HUES6 (cell line): ENCODE measurements around the gene PRRT1.

Experiments
- H3K27ac ChIP-seq: 2 replicates; pipeline ENCODE4 v1.7.0; 2013; ENCODE audit warnings: low read depth, mild to moderate bottlenecking, low read length, inconsistent platforms
- H3K27me3 ChIP-seq: 2 replicates; pipeline ENCODE4 v1.6.1; 2013; ENCODE audit warnings: low read length; ENCODE audit not compliant: control insufficient read depth, insufficient read depth
- H3K36me3 ChIP-seq: 2 replicates; pipeline ENCODE4 v1.6.1; 2013; ENCODE audit warnings: low read length; ENCODE audit not compliant: control insufficient read depth, insufficient read depth
- H3K4me1 ChIP-seq: 2 replicates; pipeline ENCODE4 v1.6.1; 2013; ENCODE audit warnings: low read length; ENCODE audit not compliant: control insufficient read depth, insufficient read depth
- H3K4me3 ChIP-seq: 2 replicates; pipeline ENCODE4 v1.5.1; 2013; ENCODE audit warnings: low read depth, low read length
- H3K9ac ChIP-seq: one replicate; pipeline ENCODE4 v1.6.1; 2013; ENCODE audit warnings: mild to moderate bottlenecking, low read length
- H3K9me3 ChIP-seq: 2 replicates; pipeline ENCODE4 v1.6.1; 2013; ENCODE audit warnings: low read depth, low read length; ENCODE audit not compliant: control insufficient read depth, insufficient read depth

PRRT1 gene

DNA sequence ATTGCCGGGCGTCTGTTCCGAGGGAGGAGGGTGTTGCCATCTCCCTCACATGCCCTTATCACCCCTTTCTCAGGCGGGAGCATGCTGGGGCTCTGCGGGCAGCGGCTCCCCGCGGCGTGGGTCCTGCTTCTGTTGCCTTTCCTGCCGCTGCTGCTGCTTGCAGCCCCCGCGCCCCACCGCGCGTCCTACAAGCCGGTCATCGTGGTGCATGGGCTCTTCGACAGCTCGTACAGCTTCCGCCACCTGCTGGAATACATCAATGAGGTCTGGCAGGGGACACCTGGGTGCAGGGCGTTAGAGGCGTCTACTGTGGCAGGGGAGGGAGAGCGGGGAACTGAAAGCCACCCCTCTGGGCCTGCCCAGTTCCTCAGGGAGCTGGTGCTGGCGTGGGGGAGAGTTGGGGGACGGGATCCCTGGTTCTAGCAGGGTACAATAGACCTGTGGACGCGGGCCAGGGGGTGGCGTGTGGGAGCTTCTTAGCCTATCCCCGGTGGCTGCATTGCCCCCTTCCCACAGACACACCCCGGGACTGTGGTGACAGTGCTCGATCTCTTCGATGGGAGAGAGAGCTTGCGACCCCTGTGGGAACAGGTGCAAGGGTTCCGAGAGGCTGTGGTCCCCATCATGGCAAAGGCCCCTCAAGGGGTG, 2.9 kb upstream of the PRRT1 start:
- Histone ChIP-seq H3K9ac (peak overlapping the region; percentile 91), H3K27me3 (peaks cover 28% of the 10 kb centered on the region), H3K27ac (peak overlapping the region; percentile 26; the same call in 1 of the 2 replicates), H3K9me3 (no peaks in the 10 kb centered on the region), H3K4me3 (peak overlapping the region; percentile 86), H3K4me1 (peaks cover 28% of the 10 kb centered on the region), H3K36me3 (peaks cover 25% of the 10 kb centered on the region)

DNA sequence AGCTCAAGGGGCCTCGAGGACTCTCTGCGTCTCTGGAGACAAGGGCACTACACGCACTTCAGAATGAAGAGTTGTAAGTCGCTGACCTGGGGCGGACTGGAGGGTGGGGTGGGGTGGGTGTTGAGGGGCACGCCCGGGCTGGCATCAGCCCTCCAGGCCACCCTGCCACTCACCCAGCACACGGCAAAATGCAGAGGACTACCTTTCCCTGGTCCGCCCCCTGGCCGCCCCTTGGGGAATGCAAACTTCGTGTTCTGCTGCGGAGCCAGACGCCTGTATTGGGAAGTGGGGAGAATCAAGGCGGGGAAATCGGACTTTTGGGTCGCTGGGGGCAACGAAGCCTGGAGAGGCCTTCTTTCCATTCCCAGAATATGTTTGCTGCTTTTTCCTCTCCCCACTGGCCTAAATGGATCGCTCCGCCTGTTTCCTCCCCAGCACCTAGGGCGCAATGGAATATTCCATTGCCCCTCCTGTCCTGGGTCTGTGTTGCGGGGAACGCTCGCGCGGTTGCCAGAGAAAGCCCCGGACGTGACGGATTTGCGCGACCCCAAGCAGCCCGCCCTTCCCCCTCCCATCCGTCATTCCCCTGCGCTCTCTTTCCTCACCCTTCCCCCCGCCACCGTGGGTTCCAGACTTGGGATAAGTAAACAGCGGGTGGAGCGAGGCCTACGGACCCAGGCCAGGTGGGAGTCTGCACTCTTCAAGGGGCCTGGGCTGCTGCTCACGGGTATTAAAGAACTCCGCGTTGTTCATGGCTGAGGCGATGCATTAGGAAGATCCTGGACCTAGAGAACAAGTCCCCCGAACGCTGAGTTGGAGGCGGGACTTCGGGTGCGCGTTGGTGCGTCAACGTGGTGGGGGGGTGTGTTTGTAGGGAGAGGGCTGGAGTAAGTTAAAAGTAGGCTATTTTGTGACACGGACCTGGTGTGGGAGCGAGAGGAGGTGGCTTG, 2.1 kb upstream of the PRRT1 start, which contains the start of gene PPT2:
Gene PPT2, plus strand, starts transcription at position 578 of the 950 bp plus-strand sequence. CDS start 454 bp downstream, outside the sequence.
- H3K9ac ChIP-seq = peak within 1 kb of the TSS; percentile 91
- H3K27ac ChIP-seq = peak within 1 kb of the TSS; percentile 72; the same call in 1 of the 2 replicates
- no peaks in the 10 kb centered on the region for H3K9me3 ChIP-seq
- peaks cover 25% of the 10 kb centered on the region for H3K36me3 ChIP-seq
- H3K4me3 ChIP-seq = peak within 1 kb of the TSS; percentile 86
- peaks cover 30% of the 10 kb centered on the region for H3K4me1 ChIP-seq
- peaks cover 36% of the 10 kb centered on the region for H3K27me3 ChIP-seq

DNA sequence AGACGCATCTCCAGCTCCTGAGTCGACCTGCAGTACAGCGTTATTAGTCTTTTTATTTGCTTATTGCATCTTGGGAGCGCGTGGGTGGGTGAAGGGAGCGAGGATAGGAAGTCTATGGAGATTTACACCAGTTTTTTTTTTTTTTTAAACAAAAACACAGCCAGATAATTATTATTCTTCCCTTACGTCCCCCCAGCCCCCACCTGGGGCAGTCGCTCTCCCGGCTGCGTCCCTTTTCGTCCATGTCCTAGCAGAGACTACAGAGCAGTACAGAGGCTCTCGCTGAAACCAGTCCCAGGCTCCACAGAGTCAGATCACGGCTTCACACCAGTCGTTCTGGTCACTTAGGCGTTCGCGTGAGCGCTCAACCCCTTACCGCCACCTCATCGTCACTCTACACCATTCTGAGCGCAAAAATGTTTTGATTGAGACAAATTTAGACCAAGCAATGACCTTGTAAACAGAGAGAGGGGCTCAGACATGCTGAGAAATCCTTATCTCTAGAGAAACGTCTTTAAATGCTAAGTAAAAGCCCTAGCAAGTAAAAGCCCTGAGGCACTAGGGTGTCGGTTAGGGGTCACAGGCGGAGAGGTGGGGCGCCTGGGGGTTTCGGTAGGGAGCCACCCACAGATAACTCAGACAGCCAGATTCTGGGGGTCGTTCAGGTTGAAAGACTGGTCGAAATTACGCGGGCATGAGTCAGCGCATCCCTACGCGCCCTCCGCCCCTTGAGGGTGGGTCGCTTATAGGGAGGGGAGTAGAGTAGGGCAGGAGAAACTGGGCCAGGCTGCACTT, 1.2 kb upstream of the PRRT1 start:
- Histone ChIP-seq H3K4me1 (peaks cover 30% of the 10 kb centered on the region), H3K9ac (peak overlapping the region; percentile 91), H3K27me3 (peaks cover 36% of the 10 kb centered on the region), H3K27ac (peak overlapping the region; percentile 48; the same call in 1 of the 2 replicates), H3K36me3 (peaks cover 17% of the 10 kb centered on the region), H3K9me3 (no peaks in the 10 kb centered on the region), H3K4me3 (peak overlapping the region; percentile 86)

DNA sequence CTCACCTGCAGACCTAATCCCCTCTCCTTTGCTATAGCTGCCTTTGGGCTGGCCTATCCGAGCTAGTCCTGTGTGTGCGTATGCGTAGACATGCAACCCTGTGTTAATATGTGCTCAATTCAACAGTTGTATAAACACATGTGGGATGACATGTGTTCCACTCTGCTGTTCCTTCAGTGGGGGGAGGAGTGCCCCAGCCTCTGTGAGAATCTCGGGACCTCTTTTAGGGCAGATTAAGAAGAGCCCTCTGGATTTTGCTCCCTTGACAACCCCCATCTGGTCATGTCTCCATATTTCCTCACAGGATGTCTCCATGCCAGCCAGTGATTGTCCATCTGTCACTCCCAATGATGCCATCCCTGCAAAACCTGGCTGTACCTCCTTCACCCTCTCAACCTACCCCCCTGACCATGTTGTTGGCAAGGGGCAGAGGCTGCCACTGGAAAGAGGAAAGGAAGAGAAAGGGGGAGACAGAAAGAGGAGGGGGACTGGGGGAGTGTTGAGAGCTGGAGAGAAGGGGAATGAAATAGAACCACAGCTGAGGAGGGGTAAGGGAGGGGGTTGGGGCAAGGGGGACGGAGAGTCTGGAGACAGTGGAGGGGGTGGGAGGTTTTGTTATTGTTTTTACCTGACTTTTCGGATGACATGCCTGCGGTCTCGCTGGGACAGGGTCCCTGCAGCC, 417 bp downstream of the PRRT1 start:
- Histone ChIP-seq H3K36me3 (peaks cover 7% of the 10 kb centered on the region), H3K4me1 (peaks cover 44% of the 10 kb centered on the region), H3K4me3 (peak overlapping the region; percentile 49), H3K9ac (no peak overlapping the region), H3K9me3 (no peaks in the 10 kb centered on the region), H3K27ac (no peak overlapping the region), H3K27me3 (peaks cover 36% of the 10 kb centered on the region)

DNA sequence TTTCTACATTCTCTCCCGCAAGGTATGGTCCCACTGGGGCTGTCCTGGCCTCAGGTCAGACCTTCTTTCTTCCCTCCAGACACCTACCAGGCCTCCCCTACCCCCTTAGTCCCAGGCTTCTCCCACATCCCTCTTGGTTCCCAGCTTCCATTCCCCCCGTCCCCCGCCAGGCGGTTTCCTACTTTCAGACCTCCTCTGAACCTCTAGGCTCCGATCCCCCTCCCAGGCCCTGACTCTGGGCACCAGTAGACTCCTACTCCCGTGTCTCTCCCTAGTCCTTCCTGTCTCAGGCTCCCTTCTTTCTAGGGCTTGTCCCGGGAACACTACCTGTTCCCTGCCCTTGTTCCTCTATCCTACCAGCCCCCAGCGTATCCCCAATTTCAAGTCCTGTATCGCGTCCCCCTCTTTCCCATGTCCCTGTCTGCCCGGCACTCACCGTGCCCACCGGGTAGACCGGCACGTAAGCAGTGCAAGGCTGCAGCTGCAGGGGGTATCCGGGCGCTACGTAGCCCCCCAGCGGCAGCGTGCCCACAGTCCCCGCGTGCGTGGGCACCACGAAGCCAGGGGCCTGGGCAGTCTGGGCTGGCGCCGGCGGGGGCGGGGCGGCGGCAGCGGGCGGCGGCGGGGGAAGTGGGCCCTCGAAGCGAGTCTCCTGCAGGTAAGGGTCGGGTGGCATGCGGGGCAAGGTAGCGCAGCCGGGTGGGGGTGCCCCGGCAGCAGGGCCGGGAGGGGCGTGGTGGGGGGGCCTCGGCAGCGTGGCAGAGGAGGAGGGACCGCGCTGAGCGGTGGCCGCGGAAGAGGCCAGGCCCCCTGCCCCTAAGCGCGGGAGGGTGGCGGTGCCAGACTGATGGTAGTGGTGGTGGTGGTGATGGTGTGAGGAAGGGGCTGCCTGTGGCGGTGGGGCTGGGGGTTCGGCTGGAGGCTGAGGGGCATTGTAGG, 1.5 kb downstream of the PRRT1 start:
- Histone ChIP-seq H3K27ac (no peak overlapping the region), H3K9me3 (no peaks in the 10 kb centered on the region), H3K36me3 (no peaks in the 10 kb centered on the region), H3K9ac (no peak overlapping the region), H3K27me3 (peaks cover 36% of the 10 kb centered on the region), H3K4me3 (peak overlapping the region; percentile 56), H3K4me1 (peaks cover 52% of the 10 kb centered on the region)

DNA sequence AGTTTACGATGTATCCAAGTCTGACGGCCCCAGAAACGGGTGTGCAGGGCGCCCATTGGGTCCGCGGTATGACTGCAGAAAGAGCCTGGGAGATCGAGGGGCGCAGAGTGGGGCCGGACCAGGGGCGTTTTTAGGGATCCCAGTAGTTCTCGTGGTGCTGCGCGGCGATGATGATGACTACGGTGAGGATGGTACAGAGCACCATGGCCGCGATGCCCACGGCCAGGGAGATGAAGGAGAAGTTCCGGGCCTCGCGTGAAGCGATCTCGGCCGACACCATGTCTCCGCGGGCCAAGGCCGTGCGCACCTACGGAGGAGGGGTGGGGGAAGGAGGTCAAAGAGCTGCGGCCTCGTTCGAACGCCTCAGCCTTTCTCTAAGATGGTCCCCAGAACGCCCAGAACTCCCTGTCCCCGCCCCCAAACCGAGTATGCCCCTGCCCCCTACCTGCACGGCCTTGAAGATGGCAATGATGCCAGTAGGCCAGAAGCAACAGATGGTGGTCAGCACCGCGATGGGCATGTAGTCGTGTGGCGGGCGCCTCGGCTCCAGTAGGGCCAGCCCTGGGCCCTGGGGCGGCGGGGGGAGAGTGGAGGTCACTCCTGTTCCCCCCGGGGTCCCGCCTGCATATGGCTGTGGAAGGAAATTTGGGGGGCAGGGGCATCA, 2.5 kb downstream of the PRRT1 start:
- peak overlapping the region; percentile 56 for H3K4me3 ChIP-seq
- H3K9me3 ChIP-seq = no peaks in the 10 kb centered on the region
- H3K27me3 ChIP-seq = peaks cover 36% of the 10 kb centered on the region
- no peaks in the 10 kb centered on the region for H3K36me3 ChIP-seq
- no peak overlapping the region for H3K9ac ChIP-seq
- no peak overlapping the region for H3K27ac ChIP-seq
- H3K4me1 ChIP-seq = peaks cover 45% of the 10 kb centered on the region

DNA sequence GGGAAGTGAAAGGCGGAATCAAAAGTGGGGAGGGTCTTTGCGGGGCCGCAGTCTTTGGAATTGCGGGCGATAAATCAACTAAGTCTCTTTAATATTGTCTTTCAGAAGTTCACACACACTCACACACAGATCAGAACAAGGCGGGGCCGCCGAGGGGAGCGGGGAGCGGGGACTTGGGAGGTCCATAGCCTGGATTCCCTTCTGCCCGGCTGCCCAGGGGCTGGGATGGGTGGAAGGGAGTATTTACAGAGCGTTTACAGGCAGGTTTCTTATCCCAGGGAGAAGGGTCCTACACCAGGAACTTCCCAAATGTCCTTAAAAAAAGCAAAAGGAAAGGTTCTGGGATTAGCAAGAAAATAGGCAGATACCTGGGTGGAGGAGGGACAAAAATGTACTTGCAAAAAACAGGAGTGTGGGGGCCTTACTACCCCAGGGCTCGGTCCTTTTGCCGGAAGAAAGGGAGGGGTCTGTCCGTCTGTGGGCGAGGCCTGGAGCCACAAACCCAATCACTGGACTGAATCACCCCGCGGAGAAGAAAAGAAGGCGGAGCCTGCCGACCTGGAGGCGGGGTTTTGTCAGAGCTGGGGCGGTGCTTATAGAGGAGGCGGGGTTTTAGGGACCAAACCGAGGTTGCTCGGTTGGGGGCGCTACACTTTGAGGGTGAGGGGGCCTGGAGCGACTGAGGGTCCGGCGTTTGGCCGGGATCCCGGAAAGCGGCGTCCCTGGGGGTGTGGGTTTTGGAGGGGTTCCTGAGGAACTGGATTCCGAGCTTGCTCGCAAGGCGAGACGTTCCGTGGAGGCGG, 3.2 kb downstream of the PRRT1 start:
- H3K4me3 ChIP-seq = peak overlapping the region; percentile 56
- peaks cover 45% of the 10 kb centered on the region for H3K4me1 ChIP-seq
- H3K36me3 ChIP-seq = no peaks in the 10 kb centered on the region
- H3K9ac ChIP-seq = no peak overlapping the region
- H3K27me3 ChIP-seq = peaks cover 36% of the 10 kb centered on the region
- no peaks in the 10 kb centered on the region for H3K9me3 ChIP-seq
- H3K27ac ChIP-seq = no peak overlapping the region

DNA sequence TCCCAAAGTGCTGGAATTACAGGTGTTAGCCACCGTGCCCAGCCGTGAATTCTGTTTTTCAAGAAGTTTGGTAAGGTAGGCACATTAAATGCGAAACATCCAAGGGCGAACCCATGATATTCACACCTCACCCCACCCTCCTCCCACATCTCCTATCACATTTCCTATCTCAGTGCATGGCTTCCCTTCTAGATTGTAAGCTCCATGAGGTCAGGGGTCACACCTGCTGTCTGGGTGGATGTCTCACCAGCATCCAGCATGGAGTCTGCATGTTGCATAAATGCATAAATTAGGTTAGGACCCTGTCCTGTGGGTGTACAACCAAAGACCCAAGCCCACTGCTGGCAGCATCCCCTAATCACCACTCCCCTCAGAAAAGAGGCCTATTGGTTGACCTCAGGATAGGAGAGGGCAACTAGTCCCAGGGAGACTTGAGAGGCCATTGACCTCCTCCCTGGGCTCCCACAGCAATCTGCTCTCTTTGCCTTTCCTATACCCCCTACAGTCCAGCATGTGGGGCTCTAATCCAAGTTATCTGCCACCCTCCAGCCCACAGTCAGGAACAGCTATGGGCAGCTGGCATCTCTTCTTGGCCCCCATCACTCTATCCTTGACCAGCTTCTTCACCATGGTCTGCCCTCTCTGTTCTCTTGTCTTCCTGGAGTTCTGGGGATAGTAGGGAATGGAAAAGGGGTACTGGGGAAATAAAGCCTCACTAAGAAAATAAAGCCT, 4.2 kb downstream of the PRRT1 start:
- Histone ChIP-seq H3K9me3 (no peaks in the 10 kb centered on the region), H3K9ac (no peak overlapping the region), H3K4me1 (peaks cover 45% of the 10 kb centered on the region), H3K36me3 (no peaks in the 10 kb centered on the region), H3K27me3 (peaks cover 34% of the 10 kb centered on the region), H3K27ac (no peak overlapping the region), H3K4me3 (peak overlapping the region; percentile 56)
